Skeletal muscle tissue (tissue), 4 donors: ENCODE measurements around the gene ZSWIM4. TPM values are rescaled to one million over a fixed set of nuclear protein-coding genes. Genes with fewer than 3 reads are reported as not detected.

ENCODE experiments used
- H3K27ac ChIP-seq: one replicate; pipeline ENCODE4 v1.7.0; 2013; ENCODE audit warnings: mild to moderate bottlenecking, low read depth, low read length, inconsistent platforms
- H3K27me3 ChIP-seq, 3 donors: one replicate each; pipeline ENCODE4 v1.7.0; 2013; ENCODE audit warnings: low read length in 3 of 3; ENCODE audit not compliant: control insufficient read depth in 3 of 3, insufficient read depth in 3 of 3
- H3K36me3 ChIP-seq, 3 donors: one replicate each; pipeline ENCODE4 v1.7.0; 2013; ENCODE audit warnings: low read length in 3 of 3; ENCODE audit not compliant: control insufficient read depth in 3 of 3, insufficient read depth in 3 of 3
- H3K4me1 ChIP-seq, 3 donors: one replicate each; pipeline ENCODE4 v1.7.0; 2013; ENCODE audit warnings: low read length in 3 of 3, mild to moderate bottlenecking in 3 of 3; ENCODE audit not compliant: control insufficient read depth in 3 of 3, insufficient read depth in 3 of 3
- H3K4me3 ChIP-seq, 3 donors: one replicate each; pipeline ENCODE4 v1.7.0; 2013; ENCODE audit warnings: low read length in 3 of 3
- H3K9ac ChIP-seq, 3 donors: one replicate each; pipeline ENCODE4 v1.7.0; 2013; ENCODE audit warnings: low read length in 3 of 3, mild to moderate bottlenecking in 3 of 3, moderate library complexity in 2 of 3, low read depth in 1 of 3
- H3K9me3 ChIP-seq, 3 donors: one replicate each; pipeline ENCODE4 v1.7.0; 2013; ENCODE audit warnings: low read length in 3 of 3; ENCODE audit not compliant: control insufficient read depth in 3 of 3
- total RNA-seq: library from RNA; depleted of rRNA; stranded (reverse); fragments of >200 nt; gene quantifications from one replicate; pipeline ENCODE4 v1.2.3, GENCODE V29; 2014
- donor health status: Osteomylitis.

The ZSWIM4 gene
- total RNA-seq, 1 donor from 2014 or later = 2.6 TPM

DNA sequence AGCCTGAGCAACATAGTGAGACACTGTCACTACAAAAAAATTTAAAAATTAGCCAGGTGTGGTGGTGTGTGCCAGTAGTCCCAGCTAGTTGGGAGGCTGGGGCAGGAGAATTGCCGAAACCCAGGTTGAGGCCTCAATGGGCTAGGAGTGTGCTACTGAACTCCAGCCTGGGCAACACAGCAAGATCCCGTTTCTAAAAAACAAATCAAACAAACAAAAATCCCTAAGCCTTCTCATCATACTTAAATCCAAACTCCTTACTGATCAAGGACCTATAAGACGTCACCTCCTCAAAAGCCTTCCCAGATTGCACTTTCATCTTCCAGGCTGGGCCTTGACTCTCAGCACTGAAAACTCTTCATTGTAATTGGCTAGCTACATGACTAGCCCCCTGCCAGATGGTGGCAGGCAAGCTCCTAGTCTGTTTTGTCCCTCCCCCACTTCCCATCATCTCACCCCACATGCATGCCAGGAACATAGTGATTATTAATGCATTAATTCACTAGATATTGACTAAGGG is 64.2 kb downstream of the ZSWIM4 start:
- Histone ChIP-seq H3K9ac (no peak overlapping the region), H3K4me3 (no peak overlapping the region), H3K27me3 (peaks cover 0 to 6% (median 0%) of the 10 kb centered on the region in 3 donors), H3K4me1 (peaks cover 7 to 12% (median 12%) of the 10 kb centered on the region in 3 donors), H3K9me3 (no peaks in the 10 kb centered on the region), H3K36me3 (no peaks in the 10 kb centered on the region), H3K27ac (no peak overlapping the region)

DNA sequence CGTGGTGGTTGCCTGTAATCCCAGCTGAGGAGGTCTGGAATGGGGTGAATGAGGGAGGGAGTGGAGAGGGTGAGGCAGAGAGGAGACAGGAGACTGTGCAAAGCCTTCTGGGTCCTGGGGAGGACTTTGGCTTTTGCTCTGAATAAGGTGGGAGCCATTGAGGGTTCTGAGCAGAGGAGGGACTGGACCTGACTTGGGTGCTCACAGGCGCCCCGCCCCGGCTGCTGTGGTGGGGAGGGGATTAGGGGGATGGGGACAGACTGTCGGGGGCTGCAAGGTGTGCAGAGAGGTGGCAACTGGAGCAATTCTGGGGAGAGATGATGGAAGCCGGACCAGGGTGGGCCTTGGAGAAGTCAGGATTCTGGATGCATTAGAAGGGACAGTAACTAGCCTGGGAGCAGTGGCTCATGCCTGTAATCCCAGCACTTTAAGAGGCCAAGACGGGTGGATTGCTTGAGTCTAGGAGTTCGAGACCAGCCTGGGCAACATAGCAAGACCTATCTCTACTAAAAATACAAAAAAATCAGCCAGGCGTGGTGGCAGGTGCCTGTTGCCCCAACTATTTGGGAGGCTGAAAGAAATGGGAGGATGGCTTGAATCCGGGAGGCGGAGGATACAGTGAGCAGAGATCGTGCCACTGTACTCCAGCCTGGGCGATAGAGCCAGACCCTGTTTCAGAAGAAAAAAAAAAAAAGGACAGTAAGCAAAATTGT is 65.6 kb downstream of the ZSWIM4 start:
- Histone ChIP-seq H3K9ac (peak overlapping the region in 1 of 3 donors; percentile 33), H3K9me3 (no peaks in the 10 kb centered on the region), H3K4me3 (no peak overlapping the region)

DNA sequence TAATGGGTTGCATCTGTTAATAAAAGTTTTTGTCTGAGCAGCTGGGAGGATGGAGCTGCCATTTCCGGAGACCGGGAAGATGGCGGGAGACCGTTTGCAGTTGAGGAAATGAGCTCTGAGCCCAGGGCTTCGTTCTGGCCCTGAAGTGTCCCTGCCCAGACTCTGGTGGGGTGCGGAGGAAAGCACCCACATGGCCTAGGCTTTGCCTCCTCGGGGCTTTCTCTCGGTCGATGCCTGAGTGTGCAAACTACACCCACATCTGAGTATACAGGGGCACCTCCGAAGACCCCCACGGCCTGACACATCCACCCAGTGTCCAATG is 66.1 kb downstream of the ZSWIM4 start:
- peak overlapping the region; percentile 75 to 85 (median 82) for H3K9ac ChIP-seq
- H3K36me3 ChIP-seq = no peaks in the 10 kb centered on the region
- H3K9me3 ChIP-seq = no peaks in the 10 kb centered on the region
- H3K4me3 ChIP-seq = peak overlapping the region; percentile 64 to 73 (median 65)
- H3K27me3 ChIP-seq = peaks cover 0 to 16% (median 3%) of the 10 kb centered on the region in 3 donors
- H3K4me1 ChIP-seq = peaks cover 11 to 21% (median 17%) of the 10 kb centered on the region in 3 donors
- H3K27ac ChIP-seq = peak overlapping the region; percentile 87

More for the DNA sequence above, 65.6 kb downstream of the ZSWIM4 start:
- Histone ChIP-seq H3K4me1 (peaks cover 7 to 16% (median 12%) of the 10 kb centered on the region in 3 donors), H3K27ac (peak overlapping the region; percentile 87), H3K27me3 (peaks cover 0 to 11% (median 0%) of the 10 kb centered on the region in 3 donors), H3K36me3 (no peaks in the 10 kb centered on the region)

DNA sequence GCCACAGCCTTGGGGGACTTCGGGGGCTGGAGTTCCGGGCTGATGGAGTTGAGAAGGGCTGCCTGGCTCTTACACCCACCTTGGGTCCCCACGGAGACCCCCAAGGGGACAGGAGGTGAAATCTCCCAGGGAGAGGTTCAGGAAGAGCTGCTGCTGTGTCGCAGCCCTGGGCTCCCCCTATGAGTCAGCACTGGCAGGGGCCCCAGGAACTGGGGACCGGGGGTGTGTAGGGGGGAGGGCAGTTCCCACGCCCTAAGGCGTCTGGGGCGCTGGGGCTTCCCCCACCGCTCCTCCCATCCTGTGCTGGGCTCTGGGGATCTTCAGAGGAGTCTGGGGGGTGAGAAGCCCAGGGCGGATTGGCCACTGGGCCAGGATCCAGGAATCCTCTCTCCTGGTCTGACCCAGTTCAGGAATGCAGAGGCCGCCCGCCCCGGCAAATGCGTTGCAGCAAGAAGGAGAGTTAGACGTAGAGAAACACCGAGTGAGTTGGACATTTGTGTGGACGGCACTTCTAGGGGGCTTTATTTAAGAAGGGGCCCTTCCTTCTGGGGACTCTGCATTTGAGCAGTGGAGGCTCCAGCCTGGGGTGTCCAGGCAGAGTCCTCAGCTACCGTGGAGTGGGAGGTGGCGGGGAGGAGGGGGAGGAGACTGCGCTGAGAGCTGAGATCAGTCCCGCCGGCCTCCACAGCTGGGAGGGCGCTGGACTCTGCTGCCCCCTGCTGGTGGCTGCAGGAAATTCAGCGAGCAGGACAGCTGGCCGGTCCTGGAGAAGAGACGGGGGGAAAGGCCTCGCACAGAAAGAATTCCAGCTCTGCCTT is 66.7 kb downstream of the ZSWIM4 start:
- Histone ChIP-seq H3K9ac (peak overlapping the region; percentile 75 to 85 (median 82)), H3K27ac (peak overlapping the region; percentile 87), H3K27me3 (peaks cover 0 to 20% (median 6%) of the 10 kb centered on the region in 3 donors), H3K9me3 (no peaks in the 10 kb centered on the region), H3K36me3 (no peaks in the 10 kb centered on the region), H3K4me3 (peak overlapping the region; percentile 64 to 73 (median 65)), H3K4me1 (peaks cover 12 to 24% (median 21%) of the 10 kb centered on the region in 3 donors)

DNA sequence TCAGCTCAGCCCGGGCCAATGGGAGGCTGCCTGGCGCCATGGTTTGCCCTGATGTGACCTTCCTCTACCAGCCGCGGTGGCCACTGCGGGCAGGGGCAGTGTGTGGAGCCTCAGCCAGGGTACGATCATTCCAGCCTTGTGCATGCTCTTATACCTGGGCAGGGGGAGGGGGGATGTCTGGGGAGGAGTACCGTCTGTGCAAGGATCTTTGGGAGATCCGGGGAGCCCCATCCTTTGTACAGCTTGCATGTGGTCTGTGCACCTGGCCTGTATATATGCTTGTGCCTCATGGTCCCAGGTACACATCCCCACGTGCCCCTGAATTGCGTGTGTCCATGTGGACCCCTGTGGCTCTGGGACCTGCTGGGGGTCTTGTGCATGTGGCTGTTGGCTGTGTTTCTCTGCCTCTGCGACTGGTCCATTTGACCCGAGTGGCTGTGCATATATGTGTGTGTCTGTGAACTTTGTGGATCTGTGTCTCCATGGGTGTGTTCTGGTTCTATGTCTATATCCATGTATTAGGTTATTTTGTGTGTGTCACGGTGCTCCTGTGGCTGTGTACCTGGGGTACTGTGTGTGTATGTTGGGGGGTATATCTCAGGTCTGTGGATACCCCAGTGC is 68.9 kb downstream of the ZSWIM4 start:
- H3K9me3 ChIP-seq = no peaks in the 10 kb centered on the region
- H3K36me3 ChIP-seq = no peaks in the 10 kb centered on the region
- peaks cover 12 to 24% (median 21%) of the 10 kb centered on the region in 3 donors for H3K4me1 ChIP-seq
- H3K4me3 ChIP-seq = peak overlapping the region in 1 of 3 donors; percentile 13
- H3K27me3 ChIP-seq = peaks cover 0 to 20% (median 6%) of the 10 kb centered on the region in 3 donors
- H3K9ac ChIP-seq = peak overlapping the region in 1 of 3 donors; percentile 25
- H3K27ac ChIP-seq = no peak overlapping the region

DNA sequence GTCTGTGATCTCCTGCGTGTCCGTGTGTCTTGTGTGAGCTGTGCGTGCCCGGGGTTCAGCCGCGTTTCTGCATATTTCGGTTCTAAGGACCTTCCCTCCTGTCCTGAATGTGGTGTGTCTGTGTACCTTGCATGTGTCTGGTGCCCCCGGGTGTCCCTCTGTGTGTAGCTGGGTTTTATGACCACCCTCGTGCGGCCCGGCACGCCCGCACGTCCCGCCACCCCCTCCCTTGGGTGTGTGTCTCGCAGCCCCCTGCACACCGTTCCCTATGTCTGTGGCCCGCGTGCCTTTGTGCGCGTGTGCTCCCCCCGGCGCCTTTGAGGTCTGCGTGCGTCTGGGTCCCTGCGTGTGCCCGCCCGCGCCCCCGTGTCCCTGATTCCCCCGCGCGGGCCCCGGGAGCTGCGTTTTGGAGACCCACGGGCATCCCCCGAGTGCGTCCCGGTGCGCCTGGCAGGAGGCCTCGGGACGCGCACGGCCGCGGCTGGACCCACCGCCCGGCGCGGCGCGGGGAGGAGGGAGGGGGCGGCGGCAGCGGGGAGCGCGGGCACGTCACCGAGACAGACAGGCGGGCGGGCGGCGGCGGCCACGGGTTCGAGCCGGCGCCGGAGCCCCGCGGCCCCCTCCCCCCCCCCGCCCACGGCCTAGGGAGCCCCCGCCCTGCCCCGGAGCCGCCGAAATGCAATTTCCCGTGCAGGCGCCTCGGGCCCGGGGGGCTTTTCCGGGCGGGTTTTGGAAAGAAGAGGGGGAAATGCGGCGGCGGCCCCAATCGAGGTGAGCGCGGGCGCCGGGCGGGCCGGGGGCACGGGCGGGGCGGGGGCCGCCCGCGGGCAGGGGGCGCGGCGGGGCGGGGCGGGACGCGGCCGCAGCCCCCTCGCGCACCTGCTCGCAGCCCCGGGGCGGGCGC is 69.7 kb downstream of the ZSWIM4 start:
- Histone ChIP-seq H3K36me3 (no peaks in the 10 kb centered on the region), H3K4me1 (peaks cover 12 to 24% (median 21%) of the 10 kb centered on the region in 3 donors), H3K9ac (peak overlapping the region in 1 of 3 donors; percentile 25), H3K27me3 (peaks cover 0 to 20% (median 6%) of the 10 kb centered on the region in 3 donors), H3K9me3 (no peaks in the 10 kb centered on the region), H3K4me3 (peak overlapping the region in 1 of 3 donors; percentile 13), H3K27ac (no peak overlapping the region)

DNA sequence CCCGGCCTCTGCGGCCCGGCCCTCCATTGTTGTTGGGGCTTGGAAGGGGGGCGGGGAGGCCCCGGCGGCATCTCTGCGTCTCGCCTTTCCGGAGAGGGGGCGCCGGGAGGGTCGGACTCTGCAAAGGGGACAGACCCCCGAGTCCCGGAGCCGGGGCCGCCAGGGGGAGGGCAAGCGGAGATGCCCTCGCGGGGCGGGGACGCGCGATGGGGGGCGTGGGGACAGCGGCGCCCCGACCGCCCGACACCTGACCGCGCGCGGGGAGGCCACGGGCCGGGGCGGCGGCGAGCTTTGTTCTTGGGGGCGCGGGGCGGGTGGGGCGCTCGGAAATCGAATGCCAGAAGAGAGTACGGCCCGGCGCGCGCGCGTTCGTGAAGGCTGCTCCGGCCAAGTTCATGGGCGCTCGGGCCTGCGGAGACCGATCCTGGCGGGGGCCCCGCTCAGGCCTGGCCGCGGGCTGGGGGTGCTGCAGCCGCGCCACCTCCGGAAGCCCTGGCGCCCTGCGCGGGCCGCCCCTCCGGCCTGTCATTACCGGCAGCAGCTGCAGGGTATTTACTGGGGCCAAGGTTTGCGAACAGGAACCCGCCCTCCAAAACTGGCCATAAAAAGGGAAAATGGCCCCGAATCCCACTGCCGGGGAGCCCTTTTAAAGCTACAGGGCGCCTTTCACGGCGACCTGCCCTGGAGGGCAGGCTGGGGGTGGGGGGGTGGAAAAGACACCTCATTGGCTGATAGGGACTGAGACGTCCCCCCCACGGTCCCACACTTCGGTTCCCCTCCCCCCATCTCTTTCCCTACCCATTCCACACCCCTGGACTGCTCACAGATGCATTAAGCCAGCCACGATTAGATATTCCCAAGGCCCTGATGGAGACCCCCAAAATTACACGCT is 70.6 kb downstream of the ZSWIM4 start:
- Histone ChIP-seq H3K4me3 (peak overlapping the region; percentile 56 to 68 (median 61)), H3K27ac (no peak overlapping the region), H3K4me1 (peaks cover 12 to 24% (median 20%) of the 10 kb centered on the region in 3 donors), H3K9me3 (no peaks in the 10 kb centered on the region), H3K9ac (peak overlapping the region; percentile 61 to 85 (median 65)), H3K27me3 (peaks cover 0 to 20% (median 6%) of the 10 kb centered on the region in 3 donors), H3K36me3 (no peaks in the 10 kb centered on the region)

DNA sequence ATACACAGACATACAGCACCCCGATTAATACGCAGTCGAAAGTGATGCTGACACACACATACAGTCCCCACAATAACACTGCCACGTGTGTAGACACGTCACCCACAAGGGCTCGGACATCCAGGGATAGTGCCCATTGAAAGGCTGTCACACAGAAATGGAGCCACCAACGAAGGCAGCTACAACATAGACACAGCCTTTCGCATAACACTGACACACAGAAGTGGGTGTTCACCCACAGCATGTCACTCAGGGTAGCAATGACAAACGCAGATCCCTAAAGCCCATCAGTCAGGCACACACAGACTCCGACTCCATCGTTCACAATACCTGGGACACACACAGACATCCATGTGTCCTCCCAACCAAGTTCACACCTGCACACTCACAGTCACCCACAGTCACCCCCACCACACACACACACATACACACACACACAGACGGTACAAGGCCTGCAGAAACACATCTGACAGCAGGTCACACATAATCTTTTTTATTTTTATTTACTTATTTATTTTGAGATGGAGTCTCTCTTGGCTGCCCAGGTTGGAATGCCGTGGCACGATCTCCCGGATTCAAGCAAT is 71.3 kb downstream of the ZSWIM4 start:
- H3K4me1 ChIP-seq = peaks cover 8 to 19% (median 13%) of the 10 kb centered on the region in 3 donors
- no peaks in the 10 kb centered on the region for H3K9me3 ChIP-seq
- H3K9ac ChIP-seq = peak overlapping the region; percentile 61 to 85 (median 65)
- no peak overlapping the region for H3K27ac ChIP-seq
- H3K36me3 ChIP-seq = no peaks in the 10 kb centered on the region
- H3K4me3 ChIP-seq = peak overlapping the region; percentile 56 to 68 (median 61)
- peaks cover 0 to 20% (median 6%) of the 10 kb centered on the region in 3 donors for H3K27me3 ChIP-seq
